ENCODE measurements around the gene CCP110. TPM values are rescaled to one million over a fixed set of nuclear protein-coding genes. Genes with fewer than 3 reads are reported as not detected.

The CCP110 gene
- total RNA-seq, 2 experiments from 2014 or later, result 22.6 to 38.4 TPM

- TF ChIP-seq EZH2phosphoT487 (IDR thresholded peaks at IDR 0.05; ENCODE audit: borderline replicate concordance, low read depth, low read length) (no peak), CTCF (conservative IDR thresholded peaks at IDR 0.05; ENCODE audit: low read length) (no peak)
- Histone ChIP-seq H4K20me1 (ENCODE audit: insufficient read depth, low read length) (no peaks in the 10 kb centered on the region; the same call in 1 of the 2 replicates), H3K36me3 (ENCODE audit: insufficient read depth, low read length) (peaks cover 33% of the 10 kb centered on the region), H3K79me2 (ENCODE audit: insufficient read depth, low read depth, low read length) (peaks cover 60% of the 10 kb centered on the region), H3K9me3 (ENCODE audit: low read length) (no peaks in the 10 kb centered on the region), H2AFZ (ENCODE audit: low read length) (peak overlapping the region; percentile 65), H3K4me3 (ENCODE audit: low read depth, low read length, poor library complexity, severe bottlenecking) (peak overlapping the region; percentile 96), H3K4me1 (ENCODE audit: insufficient read depth, low read length, poor library complexity, severe bottlenecking) (peaks cover 43% of the 10 kb centered on the region), H3K27ac (ENCODE audit: low read depth, low read length, poor library complexity, severe bottlenecking) (peak overlapping the region; percentile 56), H3K9me2 (ENCODE audit: insufficient read depth, low read length) (no peaks in the 10 kb centered on the region), H3K4me2 (ENCODE audit: low read length) (peak overlapping the region; percentile 95)
- intact Hi-C loops (cut with micrococcal nuclease; ENCODE audit: unreplicated experiment), result loop anchor here (5.0 kb wide), 2 partner anchors 312 to 457 kb away; partner anchors contain the start of gene COQ7
- POLR2A ChIA-PET, result interaction anchor here (1.4 to 3.7 kb wide), 3 partner anchors 9 to 31 kb away, joined by 3 to 26 read pairs (median 3); partner anchors contain the start of gene VPS35L
- BruUV-seq (replicated peaks), result no TSS peak
- DNase-seq (ENCODE audit: low spot score), result peak; percentile 33
- CTCF ChIA-PET (ENCODE audit: unreplicated experiment), result interaction anchor here (0.6 kb wide), 1 partner anchor 31 kb away, joined by 3 read pairs; the partner anchor contains the start of gene VPS35L
Measured at GRCh38 chr16:19524616-19525384, 1.1 kb downstream of the CCP110 start.

- peaks cover 54% of the 10 kb centered on the region for H3K79me2 ChIP-seq (ENCODE audit: insufficient read depth, low read depth, low read length)
- peak overlapping the region; percentile 56 for H3K27ac ChIP-seq (ENCODE audit: low read depth, low read length, poor library complexity, severe bottlenecking)
- peaks cover 38% of the 10 kb centered on the region for H3K36me3 ChIP-seq (ENCODE audit: insufficient read depth, low read length)
- peaks cover 38% of the 10 kb centered on the region for H3K4me1 ChIP-seq (ENCODE audit: insufficient read depth, low read length, poor library complexity, severe bottlenecking)
- ChIA-PET CTCF (ENCODE audit: unreplicated experiment) (no interaction called here), POLR2A (interaction anchor here (1.0 to 3.7 kb wide), 3 partner anchors 8 to 30 kb away, joined by 3 to 26 read pairs (median 4); partner anchors contain the start of gene VPS35L)
- peak overlapping the region; percentile 95 for H3K4me2 ChIP-seq (ENCODE audit: low read length)
- peak overlapping the region; percentile 96 for H3K4me3 ChIP-seq (ENCODE audit: low read depth, low read length, poor library complexity, severe bottlenecking)
- no peak for DNase-seq (ENCODE audit: low spot score)
- no peaks in the 10 kb centered on the region for H3K9me2 ChIP-seq (ENCODE audit: insufficient read depth, low read length)
- BruUV-seq (replicated peaks), result no TSS peak
- H2AFZ ChIP-seq (ENCODE audit: low read length), result 0 out of 2 replicates have a peak overlapping the region, but pooled peaks have one; percentile 65
- intact Hi-C loops (cut with micrococcal nuclease; ENCODE audit: unreplicated experiment), result no loop called here
- no peaks in the 10 kb centered on the region for H3K9me3 ChIP-seq (ENCODE audit: low read length)
- TF ChIP-seq EZH2phosphoT487 (IDR thresholded peaks at IDR 0.05; ENCODE audit: borderline replicate concordance, low read depth, low read length), result no peak
- TF ChIP-seq CTCF (conservative IDR thresholded peaks at IDR 0.05; ENCODE audit: low read length), result no peak
- no peaks in the 10 kb centered on the region; the same call in 1 of the 2 replicates for H4K20me1 ChIP-seq (ENCODE audit: insufficient read depth, low read length)
Measured at GRCh38 chr16:19525385-19525723, 1.6 kb downstream of the CCP110 start.

- Histone ChIP-seq H4K20me1 (ENCODE audit: insufficient read depth, low read length) (no peaks in the 10 kb centered on the region; the same call in 1 of the 2 replicates), H3K4me2 (ENCODE audit: low read length) (no peak overlapping the region; the same call in 1 of the 2 replicates), H3K36me3 (ENCODE audit: insufficient read depth, low read length) (peaks cover 54% of the 10 kb centered on the region), H3K4me1 (ENCODE audit: insufficient read depth, low read length, poor library complexity, severe bottlenecking) (peaks cover 32% of the 10 kb centered on the region), H3K9me3 (ENCODE audit: low read length) (no peaks in the 10 kb centered on the region), H3K9me2 (ENCODE audit: insufficient read depth, low read length) (no peaks in the 10 kb centered on the region), H3K79me2 (ENCODE audit: insufficient read depth, low read depth, low read length) (peaks cover 43% of the 10 kb centered on the region), H3K4me3 (ENCODE audit: low read depth, low read length, poor library complexity, severe bottlenecking) (no peak overlapping the region), H2AFZ (ENCODE audit: low read length) (no peak overlapping the region), H3K27ac (ENCODE audit: low read depth, low read length, poor library complexity, severe bottlenecking) (no peak overlapping the region)
- intact Hi-C loops (cut with micrococcal nuclease; ENCODE audit: unreplicated experiment), result no loop called here
- no peak for DNase-seq (ENCODE audit: low spot score)
- ChIA-PET POLR2A (interaction anchor here (0.8 kb wide), 1 partner anchor 408 kb away, joined by 5 read pairs; no protein-coding TSS in a partner anchor), CTCF (ENCODE audit: unreplicated experiment) (no interaction called here)
- TF ChIP-seq EZH2phosphoT487 (IDR thresholded peaks at IDR 0.05; ENCODE audit: borderline replicate concordance, low read depth, low read length), result no peak
- no peak for TF ChIP-seq CTCF (conservative IDR thresholded peaks at IDR 0.05; ENCODE audit: low read length)
- no TSS peak for BruUV-seq (replicated peaks)
Measured at GRCh38 chr16:19527161-19527560, 3.4 kb downstream of the CCP110 start.

All from OCI-LY7 (cell line).